HepG2 (cell line): Measurements from ENCODE around the gene MYO15A. TPM values are rescaled to one million over a fixed set of nuclear protein-coding genes. Genes with fewer than 3 reads are reported as not detected.

ENCODE experiments used
- ATAC-seq: fragments of 200-7000 bp; cut with Tn5 transposase; 3 replicates; pipeline ENCODE4 v1.9.1; 2020; ENCODE audit warnings: mild to moderate bottlenecking, moderate library complexity
- BruUV-seq: library from RNA; stranded (reverse); fragments of 400-500 nt; replicated peaks from 2 replicates; lab custom pipeline; 2021; lab: Mats Ljungman, UMichigan
- CTCF ChIA-PET: fragments of 300-600 bp; formaldehyde crosslinking; extraction: SDS; loops from one replicate; lab custom pipeline; 2021; ENCODE audit warnings: low total read pairs, inconsistent platforms, low intra/inter-chr PET ratio; lab: Yijun Ruan, JAX
- POLR2A ChIA-PET: fragments of 350-600 bp; sonication (Branson Sonifier 250); formaldehyde crosslinking; loops from one replicate; lab custom pipeline; 2020; ENCODE audit warnings: antibody characterized with exemption, inconsistent platforms; lab: Yijun Ruan, JAX
- DNase-seq: peaks from one replicate; pipeline ENCODE4 v3.0.0-alpha.2; 2015; ENCODE audit warnings: low spot score
- FAIRE-seq: peaks from 3 replicates; lab custom pipeline; 2011; peaks lifted over from hg19 to GRCh38; lab: Jason Lieb, UNC
- H2AFZ ChIP-seq: one replicate; pipeline ENCODE4 v1.6.1; 2011; ENCODE audit warnings: low read length, inconsistent platforms
- H3K27ac ChIP-seq: fragments of 300-600 bp; 3 replicates; pipeline ENCODE4 v1.8.0; 2011; ENCODE audit warnings: mixed run types, mild to moderate bottlenecking, mixed read lengths, low read length, inconsistent platforms; ENCODE audit not compliant: insufficient read depth; ENCODE audit errors: extremely low read length
- H3K27me3 ChIP-seq, 2 experiments: fragments of 200-600 bp in 1 of 2; 2 replicates in 1 of 2; 3 replicates in 1 of 2; pipeline versions ENCODE4 v1.6.0 to v1.8.0; 2011; ENCODE audit warnings: low read length in 2 of 2, mild to moderate bottlenecking in 2 of 2, moderate library complexity in 2 of 2, inconsistent platforms in 1 of 2; ENCODE audit not compliant: insufficient read depth in 2 of 2, control insufficient read depth in 1 of 2
- H3K36me3 ChIP-seq, 2 experiments: fragments of 200-600 bp in 1 of 2; replicated peaks in 1 of 2; 2 replicates in 1 of 2; 3 replicates in 1 of 2; pipeline versions ENCODE4 v1.5.1 to v1.8.0; 2011; ENCODE audit warnings: low read length in 2 of 2, inconsistent platforms in 1 of 2; ENCODE audit not compliant: insufficient read depth in 2 of 2, control insufficient read depth in 1 of 2
- H3K4me1 ChIP-seq: 2 replicates; pipeline ENCODE4 v1.5.1; 2012; ENCODE audit warnings: low read length, inconsistent platforms; ENCODE audit not compliant: insufficient read depth
- H3K4me2 ChIP-seq: 2 replicates; pipeline ENCODE4 v1.6.0; 2011; ENCODE audit warnings: low read depth, low read length, inconsistent platforms
- H3K4me3 ChIP-seq, 3 experiments: fragments of 200-600 bp in 1 of 3; sonication (generic), shearing (Covaris generic) in 1 of 3; replicated peaks in 1 of 3; 2 replicates each; pipeline ENCODE4 v1.5.1; 2011 to 2016; ENCODE audit warnings: low read length in 3 of 3, inconsistent platforms in 2 of 3, low read depth in 2 of 3, mild to moderate bottlenecking in 2 of 3, control low read depth in 1 of 3, mixed read lengths in 1 of 3; ENCODE audit not compliant: insufficient read depth in 1 of 3
- H3K79me2 ChIP-seq: one replicate; pipeline ENCODE4 v1.6.1; 2011; ENCODE audit warnings: low read length, inconsistent platforms; ENCODE audit not compliant: insufficient read depth
- H3K9ac ChIP-seq: 2 replicates; pipeline ENCODE4 v1.6.0; 2011; ENCODE audit warnings: mild to moderate bottlenecking, low read depth, low read length, inconsistent platforms; ENCODE audit not compliant: insufficient read depth
- H3K9me3 ChIP-seq: 2 replicates; pipeline ENCODE4 v1.5.1; 2012; ENCODE audit warnings: mild to moderate bottlenecking, low read length
- H4K20me1 ChIP-seq: 2 replicates; pipeline ENCODE4 v1.6.0; 2011; ENCODE audit warnings: inconsistent platforms, mild to moderate bottlenecking, low read length, moderate library complexity; ENCODE audit not compliant: insufficient read depth
- HNRNPK ChIP-seq: fragments of 200-400 bp; formaldehyde crosslinking; IDR thresholded peaks from 2 replicates; pipeline ENCODE4 v1.6.1; 2018; ENCODE audit warnings: low read length, low read depth, moderate library complexity, mild to moderate bottlenecking; ENCODE audit not compliant: poor library complexity, severe bottlenecking
- PAXIP1 ChIP-seq: sonication (generic); formaldehyde crosslinking; conservative IDR thresholded peaks from 2 replicates; pipeline ENCODE4 v1.4.0; 2020; ENCODE audit warnings: mild to moderate bottlenecking, missing genetic modification reagents, moderate library complexity
- PHF5A ChIP-seq: IDR thresholded peaks from one replicate; pipeline ENCODE4 v1.6.1; 2018; ENCODE audit warnings: low read depth, missing genetic modification reagents; ENCODE audit not compliant: unreplicated experiment
- RNF219 ChIP-seq: sonication (generic); formaldehyde crosslinking; IDR thresholded peaks from 2 replicates; pipeline ENCODE4 v1.5.0; 2020; ENCODE audit warnings: mild to moderate bottlenecking, missing genetic modification reagents
- SALL1 ChIP-seq: sonication (generic); formaldehyde crosslinking; IDR thresholded peaks from 2 replicates; pipeline ENCODE4 v1.8.0; 2022; ENCODE audit warnings: mild to moderate bottlenecking, missing genetic modification reagents
- SMYD3 ChIP-seq: sonication (generic); formaldehyde crosslinking; IDR thresholded peaks from 2 replicates; pipeline ENCODE4 v1.8.1; 2023; ENCODE audit warnings: mild to moderate bottlenecking, missing genetic modification reagents
- ZBTB4 ChIP-seq: sonication (generic); formaldehyde crosslinking; IDR thresholded peaks from 2 replicates; pipeline ENCODE4 v1.4.0; 2020; ENCODE audit warnings: missing genetic modification reagents, mild to moderate bottlenecking, borderline replicate concordance
- ZNF678 ChIP-seq: sonication (generic); formaldehyde crosslinking; IDR thresholded peaks from 2 replicates; pipeline ENCODE4 v1.4.0; 2020; ENCODE audit warnings: mild to moderate bottlenecking, missing genetic modification reagents
- WGBS: methylation state at CpG from one replicate; pipeline ENCODE4 v1.1.6; 2017; ENCODE audit warnings: low lambda C conversion rate; 5-methylcytosine and 5-hydroxymethylcytosine counted together
- in situ Hi-C: cut with HindIII; loops from 2 replicates; pipeline ENCODE4 v1.10.0; 2017; ENCODE audit warnings: low pct_unique_long_range_greater_than_20kb; ENCODE audit not compliant: extremely low pct_ligation_motif_present
- intact Hi-C: fragments of 100-400 bp; cut with micrococcal nuclease; formaldehyde crosslinking; loops from one replicate; pipeline ENCODE4 v1.10.0; 2022; ENCODE audit not compliant: unreplicated experiment
- polyA plus RNA-seq, 8 experiments: library from polyadenylated mRNA; depleted of rRNA in 3 of 8; stranded (reverse) in 7 of 8; unstranded in 1 of 8; fragments of >200 nt; fragmentation: Illumina TruSeq in 4 of 8; extraction: Trizol in 4 of 8; gene quantifications; 2 replicates each; pipeline versions ENCODE4 v1.2.1 to v1.2.3, GENCODE V29; 2011 to 2016; ENCODE audit warnings: low read depth in 4 of 8, missing spikeins in 1 of 8, mixed read lengths in 1 of 8; ENCODE audit not compliant: insufficient read depth in 1 of 8
- total RNA-seq, 5 experiments: library from RNA; depleted of rRNA; stranded (reverse); fragments of >200 nt; fragmentation: Illumina TruSeq; extraction: Trizol; gene quantifications; 2 replicates each; pipeline ENCODE4 v1.2.3, GENCODE V29; 2016; ENCODE audit warnings: low read depth in 1 of 5

The MYO15A gene
- total and polyA plus RNA-seq, 2 of the 13 experiments (the other 11 are each of a cell fraction or from before 2014, with no cell fraction given): 0.07 to 0.20 TPM

DNA sequence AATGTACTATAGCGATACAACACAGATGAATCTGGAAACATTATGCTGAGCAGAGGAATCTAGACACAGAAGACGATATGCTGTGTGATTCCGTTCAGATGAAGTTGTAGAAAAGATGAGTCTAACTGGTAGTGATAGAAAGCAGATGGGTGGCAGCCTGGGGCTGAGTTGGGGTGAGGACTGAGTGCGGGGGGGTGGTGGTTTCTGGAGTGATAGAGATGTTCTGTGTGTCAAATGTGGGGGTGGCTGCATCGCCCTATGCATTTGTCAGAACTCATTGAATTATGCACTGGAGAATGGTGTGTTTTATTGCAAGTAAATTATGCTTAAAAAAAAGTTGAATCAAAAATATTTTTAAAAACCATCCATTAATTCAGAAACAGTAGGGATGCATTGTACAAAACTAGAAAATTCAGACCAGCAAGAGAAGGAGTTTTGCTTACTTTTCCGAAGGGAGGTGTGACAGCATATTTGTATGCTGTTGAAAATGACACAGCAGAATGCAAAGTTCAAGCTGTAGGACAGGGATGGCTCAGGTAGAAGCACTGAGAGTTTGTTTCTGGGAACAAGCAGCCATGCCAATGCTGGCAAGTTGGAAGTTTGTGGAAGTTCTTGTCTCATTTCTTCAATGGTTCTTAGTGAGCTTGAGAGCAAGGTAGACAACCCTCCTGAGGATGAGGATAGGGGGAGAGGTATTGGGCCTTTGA lies 33.8 kb upstream of the MYO15A start (continued):
- TF ChIP-seq PAXIP1 (CRISPR knock-in tag) (peak; percentile 51; the same call in 1 of the 2 replicates), ZNF678 (CRISPR knock-in tag) (no peak), SALL1 (no peak)

- 46% methylated on average over 6 of the region's 7 CpGs for WGBS
- intact Hi-C loops: no loop called here
Measured at GRCh38 chr17:18076936-18077335, 31.6 kb upstream of the MYO15A start.

More at GRCh38 chr17:18076936-18077335, 31.6 kb upstream of the MYO15A start:
- no peak overlapping the region for H2AFZ ChIP-seq
- H3K4me3 ChIP-seq: no peak overlapping the region
- POLR2A ChIA-PET: no interaction called here
- no peaks in the 10 kb centered on the region for H3K27me3 ChIP-seq
- no TSS peak for BruUV-seq
- H3K36me3 ChIP-seq: no peaks in the 10 kb centered on the region
- ATAC-seq (0 out of 3 replicates have a peak, but pooled peaks have one; percentile 32), DNase-seq (no peak), FAIRE-seq (no peak)
- in situ Hi-C loops: no loop called here
- H3K27ac ChIP-seq: no peak overlapping the region
- no peaks in the 10 kb centered on the region for H3K79me2 ChIP-seq
- no peak for TF ChIP-seq RNF219
- TF ChIP-seq ZBTB4 (CRISPR knock-in tag): no peak
- TF ChIP-seq PHF5A (CRISPR knock-in tag): no peak
- no peak for TF ChIP-seq HNRNPK
- no peak for TF ChIP-seq SMYD3 (CRISPR knock-in tag)
- H3K9ac ChIP-seq: no peak overlapping the region
- no peak overlapping the region for H3K4me2 ChIP-seq
- CTCF ChIA-PET: no interaction called here
- H4K20me1 ChIP-seq: no peaks in the 10 kb centered on the region
- peaks cover 38% of the 10 kb centered on the region for H3K4me1 ChIP-seq
- no peaks in the 10 kb centered on the region for H3K9me3 ChIP-seq
